Stimulated activated naive CD8-positive, alpha-beta T cell treated with anti-CD3 and anti-CD28 coated beads, Interleukin-15, amount 100 ng/mL, for 72 hours (primary cell): ENCODE measurements around the gene B9D1.
A peak's percentile ranks its signal among the peaks of the same experiment; 100 is the strongest.

ENCODE experiments used
- ATAC-seq: fragments of 150-1000 bp; cut with Tn5 transposase; 2 replicates; pipeline ENCODE4 v1.10.0; 2021; ENCODE audit warnings: mild to moderate bottlenecking, moderate library complexity
- DNase-seq, 2 donors: peaks; one replicate each; pipeline ENCODE4 v3.0.0; 2021 to 2022
- H3K27ac Mint-ChIP-seq, 2 donors: one replicate each; pipeline ENCODE4 v1.8.0; 2022; ENCODE audit warnings: mild to moderate bottlenecking in 2 of 2, mixed read lengths in 2 of 2, moderate library complexity in 2 of 2
- H3K27me3 Mint-ChIP-seq: one replicate; pipeline ENCODE4 v1.8.0; 2022; ENCODE audit warnings: mixed read lengths
- H3K4me1 Mint-ChIP-seq: one replicate; pipeline ENCODE4 v1.8.0; 2022; ENCODE audit warnings: mild to moderate bottlenecking, mixed read lengths
- H3K4me3 Mint-ChIP-seq, 2 donors: one replicate each; pipeline ENCODE4 v1.8.0; 2022; ENCODE audit warnings: mild to moderate bottlenecking in 2 of 2, mixed read lengths in 2 of 2, moderate library complexity in 1 of 2
- H3K9me3 Mint-ChIP-seq, 2 donors: one replicate each; pipeline ENCODE4 v1.8.0; 2022; ENCODE audit warnings: mixed read lengths in 2 of 2

The B9D1 gene

DNA sequence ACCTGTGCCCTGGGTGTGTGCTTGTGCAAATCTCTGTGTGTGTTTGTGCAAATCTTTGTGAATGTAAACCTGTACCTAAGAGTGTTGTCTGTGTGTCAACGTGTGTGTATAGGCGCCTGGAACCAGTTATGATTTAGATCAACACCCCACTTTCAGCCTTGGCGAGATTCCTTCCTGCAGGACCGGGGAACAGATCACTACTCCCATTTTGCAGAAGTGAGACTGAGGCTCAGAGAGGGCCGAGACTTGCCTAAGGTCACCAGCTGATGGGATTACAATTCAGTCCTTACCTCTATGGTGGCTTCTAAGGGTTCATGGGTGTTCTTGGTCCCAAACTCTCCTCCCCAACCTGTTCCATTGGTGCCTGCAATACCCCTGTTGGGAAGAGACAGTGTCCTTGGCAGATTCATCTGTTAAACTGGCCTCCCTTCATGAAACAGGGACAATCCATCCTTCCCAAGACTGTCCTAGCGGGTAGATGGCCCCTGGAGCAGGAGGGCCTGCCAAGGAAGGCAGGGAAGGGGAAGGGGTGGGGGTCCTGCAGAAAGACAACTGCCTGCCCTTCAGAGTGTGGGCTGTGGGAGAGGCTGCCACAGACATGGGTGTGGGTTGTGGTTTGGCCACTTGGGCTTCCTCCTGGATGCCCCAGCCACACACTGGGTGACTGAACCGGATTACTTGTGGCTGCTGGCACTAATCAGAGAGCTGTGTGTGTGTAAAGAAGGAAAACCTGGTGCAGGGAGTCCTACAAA lies 8.9 kb upstream of the B9D1 start:
- H3K9me3 Mint-ChIP-seq: no peaks in the 10 kb centered on the region
- no peak overlapping the region for H3K27ac Mint-ChIP-seq
- H3K27me3 Mint-ChIP-seq: no peaks in the 10 kb centered on the region
- no peak overlapping the region for H3K4me3 Mint-ChIP-seq
- H3K4me1 Mint-ChIP-seq: peaks cover 35% of the 10 kb centered on the region
- DNase-seq: no peak
- no peak for ATAC-seq

GRCh38 chr17:19370493-19370960 lies 8.0 kb upstream of the B9D1 start:
- H3K4me3 Mint-ChIP-seq: peak overlapping the region in 1 of 2 donors; percentile 34
- no peaks in the 10 kb centered on the region for H3K27me3 Mint-ChIP-seq
- H3K9me3 Mint-ChIP-seq: no peaks in the 10 kb centered on the region
- DNase-seq: no peak
- peaks cover 30% of the 10 kb centered on the region for H3K4me1 Mint-ChIP-seq
- peak overlapping the region in 1 of 2 donors; percentile 9 for H3K27ac Mint-ChIP-seq
- peak; percentile 65 for ATAC-seq

DNA sequence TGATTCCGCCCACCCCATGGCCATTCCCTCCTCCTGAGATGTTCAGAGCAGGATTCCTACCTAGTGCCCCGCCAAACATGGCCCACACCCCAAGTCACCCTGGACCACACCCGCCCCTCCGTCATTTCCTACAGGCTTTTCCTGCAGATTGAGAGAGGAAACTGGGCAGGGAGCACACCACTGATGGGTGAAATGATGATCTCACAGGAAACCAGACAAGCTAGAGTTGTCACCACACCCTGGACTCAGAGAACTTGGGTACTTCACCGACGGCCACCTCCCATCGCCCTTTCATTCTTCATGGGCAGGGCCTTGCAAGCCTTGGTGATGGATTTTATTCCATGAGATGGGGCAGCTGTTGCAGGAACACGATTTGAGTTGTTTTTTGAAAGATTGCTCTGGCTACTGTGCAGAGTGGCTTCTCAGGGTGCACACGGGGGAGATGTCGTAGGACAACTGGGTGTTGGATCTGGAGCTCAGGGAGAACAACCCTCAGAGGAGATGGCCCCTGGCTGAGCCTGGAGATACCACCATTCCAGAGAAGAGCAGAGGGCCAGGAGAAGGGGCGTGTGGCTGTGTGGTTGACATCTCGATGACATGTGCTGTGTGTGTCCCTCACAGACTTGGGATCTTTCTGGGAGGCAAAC lies 7.4 kb upstream of the B9D1 start:
- peak overlapping the region in 1 of 2 donors; percentile 9 for H3K27ac Mint-ChIP-seq
- peaks cover 30% of the 10 kb centered on the region for H3K4me1 Mint-ChIP-seq
- no peak for DNase-seq
- peak; percentile 60 for ATAC-seq
- no peaks in the 10 kb centered on the region for H3K9me3 Mint-ChIP-seq
- peak overlapping the region; percentile 33 to 34 for H3K4me3 Mint-ChIP-seq
- H3K27me3 Mint-ChIP-seq: peaks cover under 1% of the 10 kb centered on the region

GRCh38 chr17:19369107-19369778 lies 6.7 kb upstream of the B9D1 start:
- DNase-seq (no peak), ATAC-seq (no peak)
- H3K4me3 Mint-ChIP-seq: no peak overlapping the region
- no peak overlapping the region for H3K27ac Mint-ChIP-seq
- H3K9me3 Mint-ChIP-seq: no peaks in the 10 kb centered on the region
- peaks cover 30% of the 10 kb centered on the region for H3K4me1 Mint-ChIP-seq
- H3K27me3 Mint-ChIP-seq: peaks cover 8% of the 10 kb centered on the region

GRCh38 chr17:19368229-19368628 lies 5.7 kb upstream of the B9D1 start:
- DNase-seq: no peak
- Mint-ChIP-seq H3K4me3 (no peak overlapping the region), H3K27me3 (peaks cover 17% of the 10 kb centered on the region), H3K4me1 (peaks cover 34% of the 10 kb centered on the region), H3K9me3 (no peaks in the 10 kb centered on the region), H3K27ac (no peak overlapping the region)
- ATAC-seq: no peak

DNA sequence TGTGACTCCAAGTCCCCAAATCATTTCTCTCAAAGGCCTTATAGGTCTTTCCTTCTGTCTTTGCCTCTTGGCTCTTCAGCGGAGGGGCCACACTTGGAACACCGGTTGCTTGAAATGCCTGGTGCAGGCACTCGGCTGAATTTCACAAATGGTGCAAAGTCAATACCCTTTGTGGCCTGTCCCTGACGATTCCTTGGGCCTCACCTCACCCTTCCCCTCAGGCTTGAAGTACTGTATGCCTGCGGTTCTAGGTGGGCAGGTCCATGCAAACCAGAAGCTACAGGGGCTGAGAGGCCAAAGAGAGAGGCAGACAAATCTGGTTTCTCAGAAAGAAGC lies 4.1 kb upstream of the B9D1 start:
- Mint-ChIP-seq H3K9me3 (no peaks in the 10 kb centered on the region), H3K4me3 (no peak overlapping the region), H3K4me1 (peaks cover 35% of the 10 kb centered on the region), H3K27me3 (peaks cover 19% of the 10 kb centered on the region), H3K27ac (no peak overlapping the region)
- DNase-seq (no peak), ATAC-seq (no peak)

GRCh38 chr17:19365833-19366636 lies 3.5 kb upstream of the B9D1 start:
- Mint-ChIP-seq H3K9me3 (no peaks in the 10 kb centered on the region), H3K4me3 (no peak overlapping the region), H3K27ac (no peak overlapping the region), H3K4me1 (peaks cover 37% of the 10 kb centered on the region), H3K27me3 (peaks cover 25% of the 10 kb centered on the region)
- DNase-seq (no peak), ATAC-seq (no peak)

GRCh38 chr17:19365499-19365817 lies 2.9 kb upstream of the B9D1 start:
- Mint-ChIP-seq H3K9me3 (no peaks in the 10 kb centered on the region), H3K27ac (no peak overlapping the region), H3K27me3 (peaks cover 29% of the 10 kb centered on the region), H3K4me3 (no peak overlapping the region), H3K4me1 (peaks cover 31% of the 10 kb centered on the region)
- ATAC-seq (no peak), DNase-seq (no peak)

DNA sequence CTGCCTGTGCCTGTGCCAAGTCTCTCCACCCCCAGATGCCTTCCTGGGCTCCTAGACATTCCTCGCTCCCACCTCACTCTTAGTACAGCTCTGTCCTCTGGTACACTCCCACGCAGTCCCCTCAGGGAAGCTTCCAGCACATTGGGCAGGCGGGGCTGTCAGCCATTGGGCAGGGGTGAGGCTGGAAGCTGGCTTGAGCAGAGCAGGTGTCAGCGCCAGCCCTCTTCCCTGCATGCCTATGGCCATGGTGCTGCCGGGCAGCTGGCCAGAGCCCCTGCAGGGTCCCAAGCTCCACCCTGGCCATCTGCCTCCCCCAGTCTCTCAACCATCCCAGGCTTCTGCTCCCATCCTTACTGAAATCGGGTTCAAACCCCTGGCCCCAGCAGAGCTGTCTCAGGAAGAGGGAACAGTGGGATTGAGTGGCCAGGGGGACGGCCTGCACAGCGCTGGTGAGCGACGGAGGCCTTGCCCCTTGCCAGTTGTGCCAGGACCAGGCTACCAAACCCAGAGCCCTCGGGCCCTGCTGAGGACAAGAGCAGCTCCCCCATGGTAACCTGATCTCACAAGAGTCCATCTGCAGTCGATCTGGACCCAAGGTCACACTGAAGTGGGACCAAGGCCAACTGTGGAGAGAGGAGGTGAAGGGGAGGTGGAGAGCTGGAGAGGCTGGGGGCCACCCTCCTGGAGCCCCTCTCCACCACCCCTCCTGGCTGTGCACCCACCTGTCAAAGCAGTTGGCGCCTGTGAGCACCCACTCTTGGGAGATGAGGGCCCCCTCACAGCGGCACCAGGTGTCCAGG lies 2.4 kb upstream of the B9D1 start:
- H3K4me3 Mint-ChIP-seq: no peak overlapping the region

DNA sequence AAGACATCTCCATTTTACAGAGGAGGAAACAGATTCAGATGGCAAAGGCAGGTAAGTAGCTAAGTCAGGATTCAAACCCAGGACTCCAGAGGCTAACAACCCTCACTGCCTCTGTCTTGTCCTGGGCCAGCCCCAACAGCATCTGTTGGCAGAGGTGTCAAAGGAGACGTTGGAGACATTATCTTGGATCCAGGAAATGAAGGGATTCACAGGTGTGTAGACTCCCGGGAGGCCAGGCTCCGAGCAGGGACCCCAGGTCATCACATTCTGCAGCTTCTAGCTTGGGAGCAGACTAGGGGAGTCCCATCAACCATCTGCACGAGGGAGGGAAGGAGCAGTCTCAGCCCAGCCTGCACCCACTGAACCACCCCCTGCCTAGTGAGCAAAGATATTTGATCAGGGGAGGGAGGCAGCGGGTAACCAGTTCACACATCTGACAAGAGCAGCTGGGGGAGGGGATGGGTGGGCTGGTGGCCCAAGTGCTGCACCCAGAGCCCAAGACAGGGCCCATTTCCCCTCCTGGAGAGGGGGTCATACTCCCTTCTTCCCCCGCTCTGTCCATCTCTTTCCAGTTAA lies 1.0 kb upstream of the B9D1 start:
- ATAC-seq (no peak), DNase-seq (no peak)
- peaks cover 44% of the 10 kb centered on the region for H3K27me3 Mint-ChIP-seq
- H3K4me1 Mint-ChIP-seq: peaks cover 22% of the 10 kb centered on the region
- no peak overlapping the region for H3K4me3 Mint-ChIP-seq
- no peak overlapping the region for H3K27ac Mint-ChIP-seq
- no peaks in the 10 kb centered on the region for H3K9me3 Mint-ChIP-seq

More for the DNA sequence above, 2.4 kb upstream of the B9D1 start:
- no peaks in the 10 kb centered on the region for H3K9me3 Mint-ChIP-seq
- H3K4me1 Mint-ChIP-seq: peaks cover 26% of the 10 kb centered on the region
- no peak overlapping the region for H3K27ac Mint-ChIP-seq
- no peak for DNase-seq
- ATAC-seq: no peak
- H3K27me3 Mint-ChIP-seq: peaks cover 34% of the 10 kb centered on the region

DNA sequence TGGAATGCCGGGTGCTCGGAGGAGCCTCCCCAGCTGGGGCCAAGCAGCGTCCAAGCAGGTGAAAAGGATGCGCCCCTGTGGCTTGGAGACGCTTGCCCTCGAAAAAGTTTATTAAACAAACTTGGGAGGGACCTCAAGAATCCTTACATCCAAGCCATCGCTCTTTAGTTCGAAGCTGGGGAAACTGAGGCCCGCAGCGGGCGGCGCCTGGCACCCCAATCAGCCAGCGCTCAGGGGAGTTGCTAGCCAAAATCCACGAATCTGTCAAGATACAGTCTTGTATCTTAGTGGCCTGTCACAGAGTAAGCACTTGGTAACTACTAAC lies 553 bp upstream of the B9D1 start:
- ATAC-seq: no peak

GRCh38 chr17:19361944-19362276 lies 613 bp downstream of the B9D1 start:
- peaks cover 51% of the 10 kb centered on the region for H3K27me3 Mint-ChIP-seq
- DNase-seq (no peak), ATAC-seq (no peak)
- no peaks in the 10 kb centered on the region for H3K9me3 Mint-ChIP-seq
- peak overlapping the region; percentile 78 to 83 for H3K4me3 Mint-ChIP-seq
- H3K27ac Mint-ChIP-seq: no peak overlapping the region
- peaks cover 22% of the 10 kb centered on the region for H3K4me1 Mint-ChIP-seq

More for the DNA sequence above, 553 bp upstream of the B9D1 start:
- Mint-ChIP-seq H3K4me3 (peak overlapping the region in 1 of 2 donors; percentile 83), H3K27me3 (peaks cover 44% of the 10 kb centered on the region), H3K27ac (no peak overlapping the region), H3K4me1 (peaks cover 22% of the 10 kb centered on the region), H3K9me3 (no peaks in the 10 kb centered on the region)
- no peak for DNase-seq

GRCh38 chr17:19361326-19361725 lies 1.2 kb downstream of the B9D1 start:
- ATAC-seq (no peak), DNase-seq (no peak)
- Mint-ChIP-seq H3K27ac (no peak overlapping the region), H3K4me3 (peak overlapping the region; percentile 33 to 60), H3K4me1 (peaks cover 22% of the 10 kb centered on the region), H3K27me3 (peaks cover 56% of the 10 kb centered on the region), H3K9me3 (no peaks in the 10 kb centered on the region)

DNA sequence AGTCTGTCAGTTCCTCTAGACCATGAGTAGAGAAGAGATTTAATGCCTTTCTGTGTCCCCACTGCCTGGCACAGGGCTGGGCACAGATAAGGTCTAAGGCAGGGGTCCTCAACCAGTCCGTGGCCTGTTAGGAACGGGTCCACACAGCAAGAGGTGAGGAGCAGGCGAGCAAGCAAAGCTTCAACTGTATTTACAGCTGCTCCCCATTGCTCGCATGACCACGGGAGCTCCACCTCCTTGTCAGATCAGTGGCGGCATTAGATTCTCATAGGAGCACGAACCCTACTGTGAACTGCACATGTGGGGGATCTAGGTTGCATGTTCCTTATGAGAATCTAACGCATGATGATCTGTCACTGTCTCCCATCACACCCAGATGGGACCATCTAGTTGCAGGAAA lies 1.8 kb downstream of the B9D1 start:
- peak overlapping the region in 1 of 2 donors; percentile 55 for H3K27ac Mint-ChIP-seq
- ATAC-seq: no peak
- H3K27me3 Mint-ChIP-seq: peaks cover 57% of the 10 kb centered on the region
- H3K4me3 Mint-ChIP-seq: no peak overlapping the region
- peaks cover 22% of the 10 kb centered on the region for H3K4me1 Mint-ChIP-seq
- H3K9me3 Mint-ChIP-seq: no peaks in the 10 kb centered on the region
- DNase-seq: no peak

- H3K4me3 Mint-ChIP-seq: no peak overlapping the region
- no peaks in the 10 kb centered on the region for H3K9me3 Mint-ChIP-seq
- DNase-seq (no peak), ATAC-seq (no peak)
- H3K27me3 Mint-ChIP-seq: peaks cover 55% of the 10 kb centered on the region
- H3K27ac Mint-ChIP-seq: no peak overlapping the region
- peaks cover 22% of the 10 kb centered on the region for H3K4me1 Mint-ChIP-seq
These were observed 2.7 kb downstream of the B9D1 start for GRCh38 chr17:19359856-19360255.
